ENCODE measurements around the gene PEX14. TPM values are rescaled to one million over a fixed set of nuclear protein-coding genes. Genes with fewer than 3 reads are reported as not detected.
"Not testable (repeated sequence)": the region's sequence is repeated elsewhere in the genome, so short reads cannot be mapped to it uniquely, and the experiment has no call there.

The PEX14 gene
- polyA plus RNA-seq, 3 donors: 22.7 to 26.6 (median 26.1) TPM

GRCh38 chr1:10489291-10490055 lies 14.7 kb downstream of the PEX14 start:
- DNase-seq: no peak

- DNase-seq: no peak
Measured at GRCh38 chr1:10490286-10490970, 15.7 kb downstream of the PEX14 start.

GRCh38 chr1:10494418-10494753 lies 19.6 kb downstream of the PEX14 start:
- DNase-seq: no peak

GRCh38 chr1:10494754-10495474 lies 20.2 kb downstream of the PEX14 start:
- DNase-seq: peak; percentile 71

GRCh38 chr1:10495475-10495817 lies 20.7 kb downstream of the PEX14 start:
- DNase-seq: no peak

GRCh38 chr1:10495952-10496351 lies 21.2 kb downstream of the PEX14 start:
- DNase-seq: peak; percentile 76

GRCh38 chr1:10497109-10497508 lies 22.4 kb downstream of the PEX14 start:
- DNase-seq: no peak

GRCh38 chr1:10498231-10498630 lies 23.5 kb downstream of the PEX14 start:
- DNase-seq: no peak

- no peak for DNase-seq
Measured at GRCh38 chr1:10502206-10502605, 27.5 kb downstream of the PEX14 start.

GRCh38 chr1:10504249-10504648 lies 29.5 kb downstream of the PEX14 start:
- peak; percentile 53 for DNase-seq

- not testable (repeated sequence) for DNase-seq
Measured at GRCh38 chr1:10506046-10506676, 31.4 kb downstream of the PEX14 start.

GRCh38 chr1:10506677-10507047 lies 31.9 kb downstream of the PEX14 start:
- DNase-seq: no peak

- DNase-seq: peak; percentile 43
Measured at GRCh38 chr1:10507111-10507879, 32.5 kb downstream of the PEX14 start.

GRCh38 chr1:10508511-10508951 lies 33.8 kb downstream of the PEX14 start:
- peak; percentile 56 for DNase-seq

- DNase-seq: no peak
Measured at GRCh38 chr1:10509809-10510509, 35.2 kb downstream of the PEX14 start.

GRCh38 chr1:10510520-10511493 lies 36.1 kb downstream of the PEX14 start:
- no peak for DNase-seq

GRCh38 chr1:10511494-10511885 lies 36.7 kb downstream of the PEX14 start:
- DNase-seq: no peak

- no peak for DNase-seq
Measured at GRCh38 chr1:10513199-10513598, 38.4 kb downstream of the PEX14 start.

GRCh38 chr1:10514490-10515235 lies 39.9 kb downstream of the PEX14 start:
- DNase-seq: peak; percentile 58

Data from renal pelvis (tissue), 4 donors.